ENCODE results near the gene CARD8. TPM values are rescaled to one million over a fixed set of nuclear protein-coding genes. Genes with fewer than 3 reads are reported as not detected.

The CARD8 gene
- total RNA-seq, 1 donor from 2014 or later: 41.0 TPM

- no peaks in the 10 kb centered on the region for H3K36me3 ChIP-seq
- H3K27ac ChIP-seq: no peak overlapping the region
- no peaks in the 10 kb centered on the region for H3K9me3 ChIP-seq
- no peaks in the 10 kb centered on the region for H3K27me3 ChIP-seq
- H3K4me1 ChIP-seq: peaks cover 7 to 8% of the 10 kb centered on the region in 2 donors
- intact Hi-C loops (cut with DNase I): no loop called here
- peak overlapping the region; percentile 45 to 59 for H3K4me3 ChIP-seq
- peak in 1 of 3 experiments; percentile 11 for TF ChIP-seq CTCF (IDR thresholded peaks at IDR 0.05)
- DNase-seq (ENCODE audit: low spot score in 2 of 2): no peak
Measured at GRCh38 chr19:48290401-48290770, 34.7 kb upstream of the CARD8 start.

- no peaks in the 10 kb centered on the region for H3K27me3 ChIP-seq
- intact Hi-C loops (cut with DNase I): no loop called here
- no peaks in the 10 kb centered on the region for H3K36me3 ChIP-seq
- H3K4me3 ChIP-seq: no peak overlapping the region
- peaks cover 7 to 8% of the 10 kb centered on the region in 2 donors for H3K4me1 ChIP-seq
- TF ChIP-seq CTCF (IDR thresholded peaks at IDR 0.05): no peak
- H3K9me3 ChIP-seq: peaks cover 0 to 4% of the 10 kb centered on the region in 2 donors
- DNase-seq (ENCODE audit: low spot score in 2 of 2): no peak
- no peak overlapping the region for H3K27ac ChIP-seq
Measured at GRCh38 chr19:48287748-48288147, 32.0 kb upstream of the CARD8 start.

- no peak for DNase-seq (ENCODE audit: low spot score in 2 of 2)
- no peak overlapping the region for H3K4me3 ChIP-seq
Measured at GRCh38 chr19:48284896-48285295, 29.2 kb upstream of the CARD8 start.

GRCh38 chr19:48283908-48284307 lies 28.2 kb upstream of the CARD8 start:
- intact Hi-C loops (cut with DNase I): no loop called here
- TF ChIP-seq CTCF (IDR thresholded peaks at IDR 0.05): no peak
- Histone ChIP-seq H3K4me3 (no peak overlapping the region), H3K27me3 (no peaks in the 10 kb centered on the region), H3K9me3 (peaks cover 0 to 4% of the 10 kb centered on the region in 2 donors), H3K27ac (no peak overlapping the region), H3K36me3 (no peaks in the 10 kb centered on the region), H3K4me1 (no peaks in the 10 kb centered on the region)
- DNase-seq (ENCODE audit: low spot score in 2 of 2): no peak

More at GRCh38 chr19:48284896-48285295, 29.2 kb upstream of the CARD8 start:
- H3K27ac ChIP-seq: no peak overlapping the region
- no peaks in the 10 kb centered on the region for H3K27me3 ChIP-seq
- no peak for TF ChIP-seq CTCF (IDR thresholded peaks at IDR 0.05)
- H3K9me3 ChIP-seq: peaks cover 0 to 4% of the 10 kb centered on the region in 2 donors
- H3K4me1 ChIP-seq: no peaks in the 10 kb centered on the region
- intact Hi-C loops (cut with DNase I): no loop called here
- no peaks in the 10 kb centered on the region for H3K36me3 ChIP-seq

GRCh38 chr19:48279747-48280146 lies 24.0 kb upstream of the CARD8 start:
- Histone ChIP-seq H3K4me3 (no peak overlapping the region), H3K9me3 (peaks cover 0 to 4% of the 10 kb centered on the region in 2 donors), H3K27ac (no peak overlapping the region), H3K4me1 (no peaks in the 10 kb centered on the region), H3K36me3 (no peaks in the 10 kb centered on the region), H3K27me3 (no peaks in the 10 kb centered on the region)
- no peak for DNase-seq (ENCODE audit: low spot score in 2 of 2)
- no peak for TF ChIP-seq CTCF (IDR thresholded peaks at IDR 0.05)
- intact Hi-C loops (cut with DNase I): no loop called here

GRCh38 chr19:48274938-48275337 lies 19.2 kb upstream of the CARD8 start:
- H3K27ac ChIP-seq: no peak overlapping the region
- H3K27me3 ChIP-seq: no peaks in the 10 kb centered on the region
- no peaks in the 10 kb centered on the region for H3K36me3 ChIP-seq
- no peaks in the 10 kb centered on the region for H3K9me3 ChIP-seq
- H3K4me3 ChIP-seq: no peak overlapping the region
- intact Hi-C loops (cut with DNase I): no loop called here
- DNase-seq (ENCODE audit: low spot score in 2 of 2): no peak
- TF ChIP-seq CTCF (IDR thresholded peaks at IDR 0.05): no peak
- peaks cover 0 to 4% of the 10 kb centered on the region in 2 donors for H3K4me1 ChIP-seq

Measured in ascending aorta (tissue), 2 donors.